Femur (tissue), 1 donor: ENCODE data around the gene MTR.
"Not testable (repeated sequence)": the region's sequence is repeated elsewhere in the genome, so short reads cannot be mapped to it uniquely, and the experiment has no call there.

Experiments
- DNase-seq: peaks from one replicate; pipeline ENCODE4 v3.0.0-alpha.2; 2017

Gene MTR

DNA sequence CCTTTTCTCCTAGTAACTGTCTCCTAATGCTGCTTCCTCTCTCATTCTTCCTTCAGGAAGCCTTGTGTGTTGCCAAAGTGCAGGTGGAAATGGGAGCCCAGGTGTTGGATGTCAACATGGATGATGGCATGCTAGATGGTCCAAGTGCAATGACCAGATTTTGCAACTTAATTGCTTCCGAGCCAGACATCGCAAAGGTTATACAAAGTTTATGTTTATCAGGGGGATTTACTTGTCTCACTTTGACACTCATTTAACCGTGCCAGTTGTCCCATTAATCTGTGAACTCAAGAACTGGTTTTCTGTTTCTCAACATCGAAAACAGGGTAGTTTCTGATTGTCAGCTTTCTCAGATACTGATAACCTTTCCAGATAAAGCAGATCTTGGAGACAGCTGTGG lies 40.4 kb downstream of the MTR start:
- DNase-seq = no peak

DNA sequence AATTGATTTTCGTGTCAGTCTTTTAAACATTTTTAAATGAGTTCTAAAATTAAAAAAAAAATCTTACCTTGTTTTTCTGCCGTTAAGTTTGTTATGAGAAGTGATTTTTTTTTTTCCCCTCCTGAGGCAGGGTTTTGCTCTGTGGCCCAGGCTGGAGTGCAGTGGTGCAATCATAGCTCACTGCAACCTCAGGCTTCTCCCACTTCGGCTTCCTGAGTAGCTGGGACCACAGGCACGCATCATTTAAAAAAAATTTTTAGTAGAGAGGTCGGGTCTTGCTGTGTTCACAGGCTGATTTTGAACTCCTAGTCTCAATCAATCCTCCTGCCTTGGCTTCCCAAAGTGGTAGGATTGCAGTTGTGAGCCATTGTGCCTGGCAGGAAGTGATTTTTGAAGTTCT lies 41.1 kb downstream of the MTR start:
- DNase-seq = no peak

DNA sequence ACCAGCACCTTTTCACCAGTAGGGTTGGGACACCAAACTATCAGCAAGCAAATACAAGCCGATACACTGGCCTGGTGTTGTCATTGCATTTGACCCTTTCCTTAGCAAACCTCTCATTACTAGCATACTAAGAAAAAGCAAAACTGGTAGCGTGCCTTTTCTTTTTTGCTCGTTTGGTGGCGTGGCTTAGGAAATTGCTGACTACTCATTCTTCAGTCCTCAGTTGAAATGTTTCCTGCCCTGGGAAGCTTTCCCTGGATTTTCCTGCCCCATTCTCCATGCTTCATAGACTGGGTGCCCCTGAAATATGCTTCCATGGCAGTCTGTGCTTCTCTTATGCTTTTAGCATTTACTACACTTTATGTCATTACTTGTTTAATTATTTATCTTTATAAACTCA lies 42.0 kb downstream of the MTR start:
- no peak for DNase-seq

DNA sequence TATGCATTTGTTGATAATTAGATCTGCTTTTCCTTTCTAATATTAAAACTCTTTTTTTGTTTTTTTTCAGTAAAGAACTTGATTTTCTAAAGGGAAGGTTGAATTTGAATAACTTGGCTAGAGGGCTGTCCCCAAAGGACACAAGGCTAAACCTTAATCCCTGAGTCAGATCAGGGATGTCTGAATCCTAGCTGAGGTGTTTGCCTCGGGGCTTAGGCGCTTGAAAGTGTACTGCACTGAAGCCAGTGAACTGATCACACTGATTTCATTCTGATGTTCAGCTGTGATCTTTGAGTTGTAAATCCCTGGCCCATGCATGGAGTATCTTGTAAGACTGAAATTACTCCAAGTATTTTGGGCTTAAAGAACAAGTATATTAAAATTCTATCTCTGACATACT lies 42.8 kb downstream of the MTR start:
- DNase-seq = no peak

DNA sequence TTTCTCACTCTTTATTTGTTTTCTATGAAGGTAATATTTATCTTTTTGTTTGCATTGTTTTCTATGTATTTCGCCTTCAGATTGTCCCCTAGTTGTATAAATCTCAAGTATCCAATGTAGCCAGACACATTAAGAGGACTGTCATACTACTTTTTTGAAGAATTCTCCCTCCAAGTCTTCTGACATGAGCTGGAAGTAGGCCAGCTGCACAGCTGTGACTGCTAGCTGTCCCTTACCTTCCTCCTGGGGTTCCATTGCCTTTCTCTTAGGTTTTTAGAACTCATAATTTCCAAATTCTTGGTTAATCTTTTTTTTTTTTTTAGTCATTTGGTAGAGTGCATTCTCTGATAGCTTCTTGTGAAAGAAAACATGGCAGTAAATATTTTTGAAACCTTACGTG lies 46.2 kb downstream of the MTR start:
- DNase-seq = no peak

DNA sequence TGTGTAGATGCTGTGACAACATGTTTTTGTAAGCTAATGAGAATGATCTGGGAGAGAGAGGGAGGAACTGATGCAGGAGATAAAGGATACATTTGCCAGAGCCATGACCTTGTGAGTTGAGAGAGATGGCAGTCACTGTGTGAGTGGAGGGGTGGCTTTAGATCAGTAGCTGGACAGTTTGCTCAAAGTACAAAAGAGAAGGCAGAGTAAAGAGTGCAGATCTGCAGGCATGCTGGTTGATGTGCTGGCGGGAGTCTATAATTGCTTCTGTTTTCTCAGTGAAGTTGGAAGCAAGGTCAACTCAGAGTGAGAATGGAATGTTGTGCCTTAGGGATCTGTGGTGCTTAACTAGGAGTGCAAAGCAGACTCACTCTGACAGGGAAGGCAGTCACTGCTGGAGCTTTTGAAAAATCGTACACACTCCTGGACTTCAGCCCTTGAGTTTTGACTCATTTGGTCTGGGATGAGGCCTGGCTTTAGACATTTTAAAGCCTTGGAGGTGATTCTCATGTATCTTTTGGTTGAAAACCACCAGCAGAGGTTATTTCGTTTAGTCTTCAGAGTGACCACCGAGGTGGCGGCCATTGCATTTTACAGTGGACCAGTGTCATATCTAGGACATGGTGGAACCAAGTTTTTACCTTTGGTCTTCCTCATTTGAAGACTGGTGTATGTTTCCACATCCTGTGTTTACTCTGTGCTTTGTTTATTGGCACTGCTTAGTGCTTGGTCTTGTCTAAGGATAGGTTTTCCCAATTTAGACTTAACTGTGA lies 49.6 kb downstream of the MTR start:
- no peak for DNase-seq

DNA sequence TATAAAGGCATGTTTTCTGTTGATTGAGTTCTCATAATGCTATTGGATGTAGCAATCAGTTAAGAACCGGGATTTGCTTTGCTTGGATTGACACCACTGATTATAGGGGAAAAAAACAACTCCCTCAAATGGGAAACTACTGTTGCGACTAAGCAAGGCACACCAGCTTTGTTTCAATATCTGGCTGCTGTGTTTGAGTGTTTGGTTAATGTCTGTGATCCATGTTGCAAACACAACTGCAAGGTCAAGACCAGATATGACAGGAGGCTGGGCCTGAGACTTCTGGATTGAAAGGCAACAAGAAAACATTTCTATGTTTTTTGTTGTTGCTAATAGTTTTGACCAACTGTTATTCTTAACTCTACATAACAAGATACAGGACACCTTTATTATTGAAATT lies 50.7 kb downstream of the MTR start:
- DNase-seq = no peak

DNA sequence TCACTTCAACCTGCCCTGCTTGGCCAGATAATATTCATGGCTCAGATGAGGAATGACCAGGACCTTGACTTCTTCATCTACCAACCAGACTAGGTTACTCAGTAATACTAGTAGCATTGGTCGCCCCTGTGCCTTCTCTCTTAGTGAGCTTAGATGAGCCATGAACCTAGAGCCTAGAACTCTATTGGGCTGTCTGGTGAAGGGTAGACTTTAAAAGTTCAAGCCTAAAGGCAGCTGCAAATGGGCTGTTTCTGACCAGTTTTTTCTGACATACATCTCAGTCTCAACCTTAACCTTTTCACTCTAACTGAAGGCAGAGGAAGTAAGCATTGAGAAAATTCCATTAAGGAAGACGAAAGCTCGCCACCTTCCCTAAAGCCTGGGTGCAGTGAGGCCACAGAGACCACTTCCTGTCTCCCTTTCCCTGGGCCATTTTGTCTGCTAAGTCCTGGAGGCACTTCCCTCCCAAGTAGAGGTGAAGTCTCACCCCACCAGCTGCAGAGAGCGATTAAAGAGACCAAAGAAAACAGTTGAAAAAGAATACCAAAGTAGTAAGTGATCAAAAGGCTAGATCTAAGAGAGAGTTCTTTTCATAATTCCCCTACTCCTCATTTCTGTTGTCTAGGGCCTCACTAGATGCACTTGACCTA lies 53.3 kb downstream of the MTR start:
- no peak for DNase-seq

DNA sequence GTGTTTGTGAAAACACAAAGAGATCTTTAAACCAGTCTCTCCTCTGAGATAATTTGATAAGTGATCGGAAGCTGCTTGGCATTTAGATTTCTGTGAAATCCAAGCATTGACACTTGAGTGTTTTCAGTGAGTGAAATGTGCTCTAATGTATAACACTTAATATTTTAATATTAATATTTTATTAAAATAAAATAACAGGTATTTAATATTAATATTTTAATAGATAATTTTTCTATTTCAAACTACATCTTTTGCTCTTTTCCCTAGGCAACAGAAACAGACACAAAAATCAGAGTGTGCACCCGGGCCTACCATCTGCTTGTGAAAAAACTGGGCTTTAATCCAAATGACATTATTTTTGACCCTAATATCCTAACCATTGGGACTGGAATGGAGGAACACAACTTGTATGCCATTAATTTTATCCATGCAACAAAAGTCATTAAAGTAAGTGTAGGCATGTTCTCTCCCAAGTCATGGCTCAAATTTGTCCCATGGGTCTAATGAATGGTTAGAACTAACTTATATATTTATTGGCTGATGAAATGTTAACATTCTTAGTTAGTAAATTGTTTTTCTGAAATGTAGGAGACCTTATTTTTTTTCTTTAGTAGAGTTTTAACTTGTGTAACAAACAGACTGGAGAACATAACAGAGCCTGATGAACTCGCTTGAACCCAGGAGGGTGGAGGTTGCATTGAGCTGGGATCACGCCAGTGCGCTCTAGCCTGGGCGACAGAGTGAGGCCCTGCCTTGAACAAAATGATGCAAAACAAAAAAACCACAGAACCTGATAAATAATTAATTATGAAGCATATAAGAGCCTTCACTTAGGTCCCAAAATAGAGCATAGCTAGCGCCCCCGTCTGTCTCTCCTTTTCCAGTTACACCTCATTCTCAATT lies 55.2 kb downstream of the MTR start:
- DNase-seq = no peak

DNA sequence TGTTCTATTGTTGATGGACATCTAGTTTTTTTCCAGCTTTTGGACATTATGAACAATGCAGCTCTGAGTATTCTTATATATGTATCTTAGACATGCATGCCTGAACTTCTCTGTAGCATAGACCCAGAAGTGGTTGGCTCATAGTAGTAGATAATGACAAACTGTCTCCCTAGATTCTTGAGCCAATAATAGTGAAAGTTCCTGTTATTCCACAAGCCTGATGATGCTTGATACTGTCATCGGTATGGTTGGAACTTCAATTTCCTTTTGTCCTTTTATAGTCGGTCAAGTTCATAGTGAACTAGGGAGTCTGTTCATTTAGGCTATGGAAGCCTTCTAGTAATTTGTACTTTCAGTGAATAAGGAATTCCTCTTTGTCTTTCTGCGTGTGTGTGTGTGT lies 56.8 kb downstream of the MTR start:
- DNase-seq = no peak

DNA sequence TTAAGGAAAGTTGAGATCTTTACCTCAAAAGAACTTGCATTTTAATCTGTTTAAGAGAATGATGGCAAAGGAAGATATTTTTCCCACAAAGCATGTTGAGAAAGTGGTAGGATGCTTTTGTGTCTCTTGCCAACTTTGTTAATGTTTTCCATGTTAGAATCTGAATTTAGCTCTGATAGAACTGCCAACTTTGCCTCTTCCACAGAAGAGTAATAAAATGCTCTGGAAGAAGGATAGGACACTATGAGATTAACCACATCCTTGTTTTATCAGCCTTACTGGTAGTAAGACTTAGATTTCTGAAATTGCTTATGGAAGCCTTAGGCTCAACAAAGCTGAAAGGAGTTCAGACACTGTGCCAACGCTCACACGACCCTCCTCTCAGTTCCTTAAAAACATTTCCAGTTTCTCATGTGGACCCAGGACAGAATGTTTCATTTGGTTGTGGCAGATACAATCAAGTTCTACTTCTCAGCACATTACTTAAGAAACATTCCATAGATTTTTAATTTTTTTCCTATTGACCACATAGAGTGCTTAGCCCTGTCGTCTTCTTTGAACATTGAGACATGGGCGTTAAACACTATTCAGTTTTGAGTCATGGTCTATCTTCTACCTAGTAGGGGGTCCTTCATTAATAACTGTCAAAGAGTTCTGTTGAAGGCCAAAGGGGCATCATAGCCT lies 59.0 kb downstream of the MTR start:
- no peak for DNase-seq

DNA sequence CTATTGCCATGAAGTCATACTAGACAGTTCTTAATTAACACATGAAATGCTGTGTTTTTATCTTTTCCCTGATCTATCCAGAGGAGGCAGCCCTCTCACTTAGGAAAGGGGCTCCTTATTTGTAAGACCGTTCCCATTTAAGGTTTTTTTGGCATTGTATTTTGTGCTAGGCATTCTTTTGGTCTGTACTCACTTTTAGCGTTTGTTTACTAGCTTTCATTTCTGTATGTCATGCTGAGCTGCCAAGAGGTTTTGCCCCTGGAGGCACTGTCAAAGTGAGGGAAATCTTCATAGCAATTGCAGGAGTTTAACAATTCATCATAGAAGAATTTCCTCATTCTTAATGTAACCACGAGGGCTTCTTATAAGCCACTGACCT lies 59.5 kb downstream of the MTR start:
- no peak for DNase-seq

DNA sequence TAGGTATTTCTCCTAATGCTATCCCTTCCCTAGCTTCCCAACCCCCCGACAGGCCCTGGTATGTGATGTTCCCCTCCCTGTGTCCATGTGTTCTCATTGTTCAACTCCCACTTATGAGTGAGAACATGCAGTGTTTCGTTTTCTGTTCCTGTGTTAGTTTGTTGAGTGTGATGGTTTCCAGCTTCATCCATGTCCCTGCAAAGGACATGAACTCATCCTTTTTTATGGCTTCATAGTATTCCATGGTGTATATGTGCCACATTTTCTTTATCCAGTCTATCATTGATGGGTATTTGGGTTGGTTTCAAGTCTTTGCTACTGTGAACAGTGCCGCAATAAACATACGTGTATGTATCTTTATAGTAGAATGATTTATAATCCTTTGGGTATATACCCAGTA lies 61.6 kb downstream of the MTR start:
- not testable (repeated sequence) for DNase-seq

DNA sequence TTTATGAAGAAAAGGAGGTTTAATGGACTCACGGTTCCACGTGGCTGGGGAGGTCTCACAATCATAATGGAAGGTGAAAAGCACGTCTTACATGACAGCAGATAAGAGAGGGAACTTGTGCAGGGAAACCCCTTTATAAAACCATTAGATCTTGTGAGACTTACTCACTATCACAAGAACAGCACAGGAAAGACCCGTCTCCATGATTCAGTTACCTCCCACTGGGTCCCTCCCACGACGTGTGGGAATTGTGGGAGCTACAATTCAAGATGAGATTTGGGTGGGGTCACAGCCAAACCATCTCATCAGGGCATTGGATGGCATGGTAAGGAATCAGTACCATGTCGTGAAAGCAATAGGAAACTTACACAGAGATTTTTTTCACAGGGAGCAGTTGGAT lies 63.1 kb downstream of the MTR start:
- no peak for DNase-seq

DNA sequence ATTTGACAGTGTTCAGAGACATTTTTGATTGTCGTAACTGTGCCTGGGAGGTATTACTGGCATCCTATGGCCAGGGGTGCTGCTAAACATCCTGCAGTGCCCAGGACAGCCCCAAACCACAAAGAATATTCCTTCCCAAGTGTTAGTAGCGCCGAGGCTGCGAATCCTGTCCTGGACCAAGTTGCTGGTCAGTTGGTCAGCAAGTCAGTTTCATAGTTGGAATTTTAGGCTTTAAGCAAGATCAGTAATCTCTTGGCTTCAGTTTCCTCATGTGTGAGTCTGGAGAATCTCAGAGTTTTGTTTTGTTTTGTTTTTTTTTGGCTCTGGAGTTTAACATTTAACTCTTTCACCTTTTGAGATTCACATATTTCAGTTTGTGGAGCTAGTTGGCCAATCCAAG lies 65.0 kb downstream of the MTR start:
- no peak for DNase-seq

DNA sequence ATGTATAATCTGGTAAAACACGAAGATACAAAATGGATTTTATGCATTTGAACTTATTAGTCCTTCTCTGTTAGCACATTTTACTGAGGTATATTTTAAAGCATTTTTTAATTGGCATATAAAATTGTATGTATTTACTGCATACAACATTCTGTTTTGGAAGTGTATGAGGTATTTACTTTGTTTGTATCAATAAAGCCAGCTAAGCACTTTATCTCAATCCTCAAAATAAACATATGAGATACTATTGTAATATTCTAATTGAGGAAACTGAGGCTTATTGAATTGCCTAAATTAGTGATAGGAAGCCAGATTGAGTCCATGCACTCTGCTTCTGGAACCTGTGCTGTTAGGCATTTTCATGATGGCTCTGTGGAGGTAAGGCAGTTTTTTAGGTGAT lies 65.6 kb downstream of the MTR start:
- DNase-seq = no peak

DNA sequence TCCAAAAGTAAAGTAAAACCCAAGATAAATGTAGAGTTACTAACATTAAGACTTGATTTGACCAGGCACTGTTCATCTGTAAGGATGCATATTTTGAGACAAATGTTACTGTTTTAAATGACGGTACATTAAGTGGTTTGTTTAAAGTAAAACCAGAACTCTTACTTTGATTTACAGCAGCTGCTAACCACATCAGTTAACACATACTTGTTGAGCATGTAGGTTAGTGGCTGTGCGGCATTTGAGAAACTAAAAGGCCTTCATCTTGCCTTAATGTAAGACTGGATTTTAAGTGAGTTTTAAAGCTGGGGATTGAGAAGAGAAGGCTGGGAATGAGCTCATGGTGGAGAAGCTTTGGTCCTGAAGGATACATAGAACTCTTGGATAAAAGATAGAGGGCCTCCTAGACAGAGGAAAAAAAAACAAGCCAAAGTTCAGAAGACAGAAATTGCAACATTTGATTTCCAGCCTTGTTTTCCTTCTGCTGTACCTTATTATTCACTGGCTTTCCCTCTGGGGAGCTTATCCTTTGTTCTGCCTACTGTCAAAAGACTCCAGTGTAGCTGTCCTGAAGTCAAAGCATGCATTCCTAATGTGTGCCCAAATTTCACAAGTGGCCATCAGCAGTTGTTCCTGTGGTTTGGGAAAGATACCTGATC lies 66.6 kb downstream of the MTR start:
- DNase-seq = no peak

DNA sequence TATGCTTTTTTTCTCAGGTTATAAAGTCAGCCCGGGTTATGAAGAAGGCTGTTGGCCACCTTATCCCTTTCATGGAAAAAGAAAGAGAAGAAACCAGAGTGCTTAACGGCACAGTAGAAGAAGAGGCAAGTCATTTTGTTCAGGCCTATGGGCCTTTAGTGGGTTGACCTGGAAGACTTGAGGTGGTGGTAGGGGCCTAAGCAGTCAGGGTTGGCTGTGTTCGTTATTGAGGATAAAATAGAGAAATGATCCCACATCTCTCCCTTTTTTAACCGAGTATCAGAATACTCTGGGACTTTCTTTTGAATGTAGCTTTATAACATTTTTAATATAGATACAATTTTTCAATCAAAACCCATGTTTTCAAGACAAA lies 67.1 kb downstream of the MTR start:
- DNase-seq = no peak

DNA sequence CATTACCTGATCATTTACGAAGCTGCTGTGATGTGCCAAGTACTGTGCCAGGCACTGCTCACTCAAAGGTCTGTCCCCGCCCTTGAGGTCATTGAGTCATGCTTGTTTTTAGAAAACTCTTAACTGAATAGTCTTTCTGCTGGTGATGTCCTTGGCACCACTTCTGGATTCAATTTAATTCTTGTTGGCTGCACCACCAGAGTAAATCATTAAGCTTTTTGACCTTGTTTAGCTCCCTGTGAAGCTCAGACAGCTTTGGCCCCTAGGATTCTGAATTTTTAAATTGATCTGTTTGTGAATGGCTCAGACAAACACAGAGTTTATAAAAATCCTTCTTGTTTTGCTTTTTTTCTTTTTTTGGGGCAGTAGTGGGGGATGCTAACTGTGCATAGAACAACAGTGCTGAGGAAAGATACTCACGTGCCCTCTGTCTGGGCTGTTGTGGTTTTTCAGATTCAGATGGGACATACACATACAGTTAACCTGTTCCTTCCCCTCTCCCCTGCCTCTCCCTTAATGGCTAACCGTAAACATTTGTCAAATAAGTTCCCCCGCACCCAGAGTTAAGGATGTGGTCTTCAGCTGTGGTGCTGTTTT lies 67.6 kb downstream of the MTR start:
- DNase-seq = no peak

DNA sequence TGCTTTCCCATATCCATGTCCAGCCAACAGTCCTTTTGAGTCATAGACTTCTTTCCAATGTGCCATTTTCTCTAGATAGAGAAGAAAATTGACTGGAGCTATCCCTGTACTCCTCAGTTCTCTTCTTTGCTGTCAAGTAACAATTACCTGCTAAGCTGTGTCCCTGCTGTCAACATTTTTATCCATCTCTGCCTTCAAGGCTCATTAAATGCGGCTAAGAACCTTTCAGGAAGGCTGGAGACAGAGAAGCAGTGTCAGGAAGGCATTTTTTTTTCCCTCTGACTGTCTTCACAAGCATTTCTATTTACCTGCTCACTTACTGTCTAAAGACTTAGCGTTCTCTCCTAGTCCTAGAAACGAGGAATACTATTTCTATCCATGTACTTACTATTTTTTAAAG lies 69.1 kb downstream of the MTR start:
- DNase-seq = no peak

DNA sequence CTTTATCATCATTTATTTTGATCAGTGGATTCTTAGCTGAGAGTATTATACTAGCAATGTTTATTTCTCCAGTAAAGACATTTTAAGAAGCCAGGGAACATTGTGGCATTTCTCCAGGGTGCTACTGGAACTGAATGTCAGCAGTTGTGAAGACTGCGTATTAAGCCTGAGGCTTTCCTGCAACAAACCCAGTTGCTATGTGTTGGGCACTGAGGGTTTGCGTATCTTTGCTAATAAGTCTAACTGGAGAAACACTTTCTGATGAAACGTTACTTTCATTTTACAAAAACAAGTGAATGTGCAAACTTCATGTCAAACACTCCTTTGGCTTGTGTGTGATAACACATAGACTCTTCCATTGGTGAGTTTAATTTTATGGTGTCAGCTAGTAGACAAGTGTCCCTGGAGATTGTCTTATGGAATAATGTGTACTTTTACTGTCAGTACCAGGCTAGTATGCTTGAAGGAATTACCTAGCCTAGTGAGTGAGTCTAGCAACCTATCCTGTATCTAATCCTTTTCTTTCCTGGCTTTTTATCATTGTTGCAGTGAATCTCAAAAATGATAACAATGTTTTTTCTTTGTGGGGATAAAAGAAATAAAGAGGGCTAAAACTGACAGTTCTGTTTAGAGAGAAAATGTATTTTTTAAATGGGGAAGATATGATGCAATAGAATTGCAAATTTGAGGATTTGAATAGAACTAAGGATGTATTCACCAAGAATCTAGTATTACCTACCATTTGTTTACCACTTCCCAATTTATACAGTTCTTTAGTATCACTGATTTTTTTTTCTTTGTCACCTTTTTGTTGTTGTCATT lies 70.1 kb downstream of the MTR start:
- DNase-seq = no peak

DNA sequence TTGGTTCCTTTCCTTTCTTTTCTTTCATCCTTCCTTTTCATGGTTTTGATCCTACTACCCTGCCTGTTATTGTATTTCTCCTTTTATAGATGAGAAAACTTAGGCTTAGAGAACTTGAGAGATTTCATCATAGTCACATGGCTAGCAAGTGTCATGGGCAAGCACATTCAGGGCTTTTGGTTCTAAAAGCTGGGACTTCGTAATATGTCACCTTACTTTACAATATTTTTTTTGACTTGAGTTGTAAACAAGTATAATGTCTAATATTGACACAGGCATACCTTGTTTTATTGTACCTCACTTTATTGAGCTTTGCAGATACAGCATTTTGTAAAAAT lies 70.7 kb downstream of the MTR start:
- DNase-seq = no peak
